HG03139 (cell line): Measurements from ENCODE around the gene ARHGEF11.
"Not testable (repeated sequence)": the region's sequence is repeated elsewhere in the genome, so short reads cannot be mapped to it uniquely, and the experiment has no call there.

ENCODE experiments used
- ATAC-seq: cut with Tn5 transposase; IDR thresholded peaks from one replicate; pipeline ENCODE4 v1.9.1; 2021; ENCODE audit not compliant: unreplicated experiment

The ARHGEF11 gene, protein sequence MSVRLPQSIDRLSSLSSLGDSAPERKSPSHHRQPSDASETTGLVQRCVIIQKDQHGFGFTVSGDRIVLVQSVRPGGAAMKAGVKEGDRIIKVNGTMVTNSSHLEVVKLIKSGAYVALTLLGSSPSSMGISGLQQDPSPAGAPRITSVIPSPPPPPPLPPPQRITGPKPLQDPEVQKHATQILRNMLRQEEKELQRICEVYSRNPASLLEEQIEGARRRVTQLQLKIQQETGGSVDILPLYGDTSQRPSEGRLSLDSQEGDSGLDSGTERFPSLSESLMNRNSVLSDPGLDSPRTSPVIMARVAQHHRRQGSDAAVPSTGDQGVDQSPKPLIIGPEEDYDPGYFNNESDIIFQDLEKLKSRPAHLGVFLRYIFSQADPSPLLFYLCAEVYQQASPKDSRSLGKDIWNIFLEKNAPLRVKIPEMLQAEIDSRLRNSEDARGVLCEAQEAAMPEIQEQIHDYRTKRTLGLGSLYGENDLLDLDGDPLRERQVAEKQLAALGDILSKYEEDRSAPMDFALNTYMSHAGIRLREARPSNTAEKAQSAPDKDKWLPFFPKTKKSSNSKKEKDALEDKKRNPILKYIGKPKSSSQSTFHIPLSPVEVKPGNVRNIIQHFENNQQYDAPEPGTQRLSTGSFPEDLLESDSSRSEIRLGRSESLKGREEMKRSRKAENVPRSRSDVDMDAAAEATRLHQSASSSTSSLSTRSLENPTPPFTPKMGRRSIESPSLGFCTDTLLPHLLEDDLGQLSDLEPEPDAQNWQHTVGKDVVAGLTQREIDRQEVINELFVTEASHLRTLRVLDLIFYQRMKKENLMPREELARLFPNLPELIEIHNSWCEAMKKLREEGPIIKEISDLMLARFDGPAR (N-terminal part only)

DNA sequence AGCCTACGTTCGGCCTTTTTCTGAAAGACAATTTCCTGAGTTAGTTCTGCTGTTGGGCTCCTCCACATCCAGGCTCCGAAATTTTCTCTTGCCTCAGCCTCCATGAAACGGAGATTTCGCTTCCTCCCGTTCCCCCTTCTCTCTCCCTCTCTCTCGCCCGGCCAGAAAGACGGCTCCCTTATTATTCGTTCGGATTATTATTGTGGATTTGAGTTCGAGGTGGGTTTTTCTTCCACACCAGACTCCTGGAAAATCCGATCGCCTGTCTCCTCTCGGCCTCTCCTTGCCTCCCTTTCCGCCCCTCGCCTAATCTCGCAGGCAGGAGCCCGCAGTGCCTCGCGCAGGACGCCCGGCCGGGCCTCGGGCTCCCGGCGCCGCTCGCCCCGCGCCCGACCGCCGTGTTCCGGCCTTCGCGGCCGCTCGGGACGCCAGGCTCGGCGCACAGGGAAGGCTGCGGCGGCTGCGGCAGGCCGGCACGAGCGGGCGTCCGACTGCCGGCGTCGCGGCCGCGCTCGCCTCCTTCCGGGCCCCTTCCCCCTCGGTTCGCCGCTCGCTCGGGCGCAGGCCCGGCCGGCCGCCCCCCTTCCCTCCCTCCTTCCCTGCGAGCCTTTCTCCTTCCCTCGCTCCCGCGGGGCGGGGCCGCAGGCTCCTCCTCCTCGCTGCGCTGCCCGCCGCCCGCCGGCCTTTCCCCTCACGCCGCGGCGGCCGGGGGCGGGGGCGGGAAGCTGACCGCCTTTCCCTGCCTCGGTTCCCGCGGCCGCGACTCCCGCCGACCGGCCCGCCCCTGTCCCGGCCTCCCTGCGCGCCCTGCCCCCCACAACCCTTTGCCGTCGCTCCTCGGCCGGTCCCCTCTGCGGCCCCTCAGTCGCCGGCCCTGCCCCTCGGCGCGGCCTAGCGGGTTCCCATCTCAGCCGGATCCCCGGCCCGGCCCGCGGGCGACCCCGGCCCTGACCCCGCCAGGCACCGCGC, at the start of gene ARHGEF11:
Gene ARHGEF11 (minus strand): TSS at position 493 of the 969 bp plus-strand sequence. CDS start 1,412 bp downstream, outside the sequence.
- ATAC-seq: peak; percentile 56

DNA sequence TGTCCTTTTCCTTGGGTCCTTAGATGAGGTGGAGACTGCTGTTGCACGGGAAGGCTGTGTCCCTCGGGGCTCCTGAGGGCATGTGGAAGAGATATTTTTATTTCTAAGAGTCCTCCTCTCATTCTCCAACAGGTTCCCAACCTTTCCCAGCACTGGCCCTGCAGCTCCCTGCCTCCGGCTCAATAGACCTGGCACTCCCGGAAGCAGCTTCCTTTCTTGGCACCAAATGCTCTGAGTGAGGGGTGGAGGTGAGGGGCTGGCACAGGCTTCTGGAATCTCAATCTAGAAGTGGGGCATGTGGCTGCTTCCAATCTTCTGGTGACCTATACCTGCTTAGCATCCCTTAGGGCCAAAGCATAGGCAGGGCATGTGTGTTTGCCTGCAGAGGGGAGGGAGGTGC, 49.5 kb upstream of the ARHGEF11 start:
- ATAC-seq: no peak

DNA sequence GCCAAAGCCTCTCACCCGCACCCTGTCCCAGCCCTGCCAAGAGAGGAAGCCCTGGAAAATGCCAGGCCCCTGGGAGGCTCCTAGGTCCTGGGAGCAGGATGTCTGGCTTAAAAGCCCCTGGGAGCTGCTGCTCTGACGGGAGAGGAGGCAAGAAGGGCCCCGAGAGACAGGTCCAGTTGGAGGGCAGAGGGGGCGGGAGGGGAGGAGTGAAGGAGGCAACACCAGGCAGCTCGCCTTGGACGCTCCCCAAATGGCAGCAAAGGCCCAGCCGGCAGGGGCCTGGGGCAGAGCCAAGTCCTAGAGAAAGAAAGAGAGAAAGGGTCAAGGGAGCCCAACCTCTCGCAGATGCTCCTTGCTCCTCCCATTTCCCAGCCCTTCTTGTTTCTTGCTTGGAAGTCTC, 47.3 kb upstream of the ARHGEF11 start:
- ATAC-seq: no peak

DNA sequence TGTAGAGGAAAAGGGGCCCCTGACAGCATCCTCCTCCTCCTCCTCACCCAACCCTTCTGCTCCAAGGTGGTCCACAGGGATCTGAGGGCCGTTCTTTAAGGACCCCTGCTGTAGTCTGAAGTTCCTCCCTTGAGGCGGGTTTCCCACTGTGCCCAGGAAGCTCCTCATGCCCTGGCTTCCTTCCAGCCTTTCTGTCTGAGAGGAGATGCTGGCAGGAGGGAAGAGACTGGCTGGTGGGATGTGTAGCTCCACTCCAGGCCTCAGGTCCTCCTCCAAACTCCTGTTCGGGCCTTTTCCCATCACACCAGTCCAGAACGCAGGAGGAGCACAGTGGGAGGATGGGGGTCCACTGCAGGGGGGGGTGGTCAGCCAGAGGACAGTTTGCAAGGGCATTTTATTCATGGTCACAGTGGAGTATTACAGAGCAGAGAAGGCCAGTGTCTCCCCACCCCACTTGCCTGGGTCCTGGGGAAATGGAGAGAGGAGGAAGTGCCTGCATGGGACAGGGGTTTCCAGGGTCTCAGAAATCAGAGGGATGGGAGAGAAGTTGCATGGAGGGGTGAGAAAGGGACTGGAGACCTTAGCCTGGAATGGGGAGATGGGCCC, 46.2 kb upstream of the ARHGEF11 start:
- no peak for ATAC-seq

GRCh38 chr1:157091186-157091585, 45.6 kb upstream of the ARHGEF11 start:
- no peak for ATAC-seq

DNA sequence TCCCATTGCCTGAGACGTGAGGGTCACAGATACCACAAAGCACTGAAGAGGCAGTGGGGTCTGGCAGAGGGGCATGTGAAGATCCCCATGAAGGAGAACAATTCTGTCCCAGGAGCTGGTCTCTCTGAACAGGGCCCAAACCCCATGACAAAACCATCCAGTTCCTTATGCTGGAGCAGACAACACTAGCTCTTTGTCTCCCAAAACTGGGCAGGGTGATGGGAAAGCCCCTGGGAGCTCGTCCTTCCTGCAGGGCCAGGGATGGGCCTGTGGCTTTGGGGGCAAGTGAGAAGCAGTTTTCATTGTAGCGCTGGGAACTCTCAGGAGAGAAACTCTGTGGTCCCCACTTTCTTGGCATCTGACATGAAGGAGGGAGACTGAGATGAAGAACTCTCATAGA, 45.2 kb upstream of the ARHGEF11 start:
- no peak for ATAC-seq

DNA sequence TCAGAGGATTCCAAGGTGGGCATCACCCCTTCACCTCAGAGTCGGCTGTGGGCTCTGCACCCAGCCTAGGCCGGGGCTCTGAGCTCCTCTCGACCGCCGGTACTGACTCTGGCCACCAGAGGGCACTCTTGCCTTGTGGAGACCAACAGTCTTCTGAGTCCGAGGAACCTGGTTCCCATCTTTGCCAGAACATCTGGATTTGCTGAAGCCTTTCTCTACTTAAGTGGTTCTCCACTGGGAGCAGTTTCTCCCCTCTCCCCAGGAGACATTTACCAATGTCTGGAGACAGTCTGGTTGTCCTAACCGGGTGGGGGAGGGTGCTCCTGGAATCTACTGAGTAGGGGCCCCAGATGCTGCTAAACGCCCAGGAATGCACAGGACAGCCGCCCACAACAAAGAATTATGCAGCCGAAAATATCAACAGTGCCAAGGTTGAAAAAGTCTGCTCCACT, 44.7 kb upstream of the ARHGEF11 start:
- ATAC-seq: no peak

DNA sequence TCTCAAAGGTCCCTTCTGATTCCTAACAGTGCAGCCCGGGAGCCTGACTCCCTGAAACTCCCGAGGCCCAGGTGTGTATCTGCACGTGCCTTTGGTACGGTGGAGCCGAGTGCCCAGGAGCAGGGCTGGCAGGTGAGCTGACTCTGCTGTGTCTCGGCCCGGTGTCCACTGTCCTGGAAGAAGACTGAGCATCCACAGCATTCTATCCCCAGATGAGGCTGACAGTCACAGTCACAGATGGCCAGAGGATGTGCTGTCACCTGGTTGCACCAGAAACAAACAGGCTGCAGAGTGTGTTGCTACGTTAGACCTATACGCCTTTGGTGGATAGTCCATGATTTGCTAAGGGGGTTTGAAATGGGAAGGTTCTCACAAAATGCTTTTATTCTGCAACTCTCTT, 44.2 kb upstream of the ARHGEF11 start:
- ATAC-seq: no peak

DNA sequence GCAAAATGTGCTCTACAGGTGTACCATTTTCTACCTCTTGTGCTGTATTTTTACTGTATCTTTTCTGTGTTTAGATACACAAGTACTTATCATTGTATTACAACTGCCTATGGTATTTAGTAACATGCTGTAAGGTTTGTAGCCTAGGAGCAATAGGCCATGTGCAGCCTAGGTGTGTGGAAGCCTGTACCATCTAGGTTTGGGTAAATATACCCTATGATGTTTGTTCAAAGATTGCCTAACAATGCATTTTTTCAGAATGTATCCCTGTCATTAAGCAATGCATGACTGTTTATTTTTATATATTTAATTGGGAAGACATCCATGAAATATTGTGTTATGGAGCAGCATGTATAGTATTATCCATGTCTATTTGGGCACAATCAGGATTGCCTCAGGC, 43.1 kb upstream of the ARHGEF11 start:
- ATAC-seq: no peak

- no peak for ATAC-seq
Measured at GRCh38 chr1:157087030-157087429, 41.5 kb upstream of the ARHGEF11 start.

GRCh38 chr1:157086299-157086698, 40.8 kb upstream of the ARHGEF11 start:
- ATAC-seq: no peak

- no peak for ATAC-seq
Measured at GRCh38 chr1:157085421-157085820, 39.9 kb upstream of the ARHGEF11 start.

- no peak for ATAC-seq
Measured at GRCh38 chr1:157084720-157085119, 39.2 kb upstream of the ARHGEF11 start.

DNA sequence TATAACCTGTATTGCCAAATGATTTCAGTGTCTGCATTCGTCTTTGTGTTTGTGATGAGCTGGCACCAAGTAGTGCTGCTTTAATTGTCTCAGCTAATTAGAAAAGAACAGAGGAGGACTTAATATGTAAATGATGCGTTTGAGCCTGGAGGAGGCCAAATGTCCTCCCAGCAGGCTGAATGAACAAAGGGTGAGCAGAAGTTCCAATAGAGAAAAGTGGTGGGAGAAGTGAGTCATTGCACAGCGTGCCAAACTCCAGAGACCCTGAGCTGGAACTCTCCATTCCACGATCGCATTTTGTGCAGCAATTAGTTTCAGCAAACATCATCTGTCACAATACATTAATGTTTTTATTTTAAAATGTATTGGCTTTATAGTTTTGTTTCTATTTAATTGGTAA, 36.2 kb upstream of the ARHGEF11 start:
- no peak for ATAC-seq

DNA sequence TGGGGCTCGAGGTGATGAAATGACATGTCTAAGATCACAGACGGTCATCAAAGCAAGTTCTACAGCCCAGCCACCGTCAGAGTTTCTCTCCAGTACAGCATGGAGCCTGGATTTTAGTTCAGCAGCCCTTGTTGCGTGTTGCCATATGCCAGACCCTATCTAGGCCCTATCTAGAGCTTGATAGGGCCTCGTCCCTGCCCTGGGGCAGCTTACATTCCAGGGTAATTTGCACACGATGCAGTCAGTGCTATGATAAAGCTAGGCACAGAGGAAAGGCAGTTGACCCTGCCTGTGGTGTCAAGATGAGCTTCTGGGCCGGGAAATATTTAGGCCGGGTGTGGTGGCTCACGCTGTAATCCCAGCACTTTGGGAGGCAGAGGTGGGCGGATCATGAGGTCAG, 35.2 kb upstream of the ARHGEF11 start:
- no peak for ATAC-seq

DNA sequence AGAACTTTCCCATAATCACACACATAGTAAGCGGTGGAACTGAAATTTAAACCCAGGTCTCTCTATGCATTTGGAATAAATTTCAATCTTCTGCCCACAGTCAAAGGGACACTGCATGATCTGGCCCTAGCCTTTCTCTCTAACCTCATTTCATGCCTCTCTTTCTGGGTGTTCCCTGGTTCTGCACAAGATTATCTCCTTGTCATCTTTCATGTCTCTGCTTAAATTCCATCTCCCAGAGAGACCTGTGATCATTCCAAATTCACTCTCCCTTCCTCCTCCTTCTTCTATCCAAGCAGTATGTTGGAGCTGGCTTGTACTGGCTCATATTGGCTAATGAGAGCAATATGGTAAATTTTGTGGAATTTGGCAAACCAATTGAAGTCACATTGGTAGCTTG, 31.9 kb upstream of the ARHGEF11 start:
- no peak for ATAC-seq

DNA sequence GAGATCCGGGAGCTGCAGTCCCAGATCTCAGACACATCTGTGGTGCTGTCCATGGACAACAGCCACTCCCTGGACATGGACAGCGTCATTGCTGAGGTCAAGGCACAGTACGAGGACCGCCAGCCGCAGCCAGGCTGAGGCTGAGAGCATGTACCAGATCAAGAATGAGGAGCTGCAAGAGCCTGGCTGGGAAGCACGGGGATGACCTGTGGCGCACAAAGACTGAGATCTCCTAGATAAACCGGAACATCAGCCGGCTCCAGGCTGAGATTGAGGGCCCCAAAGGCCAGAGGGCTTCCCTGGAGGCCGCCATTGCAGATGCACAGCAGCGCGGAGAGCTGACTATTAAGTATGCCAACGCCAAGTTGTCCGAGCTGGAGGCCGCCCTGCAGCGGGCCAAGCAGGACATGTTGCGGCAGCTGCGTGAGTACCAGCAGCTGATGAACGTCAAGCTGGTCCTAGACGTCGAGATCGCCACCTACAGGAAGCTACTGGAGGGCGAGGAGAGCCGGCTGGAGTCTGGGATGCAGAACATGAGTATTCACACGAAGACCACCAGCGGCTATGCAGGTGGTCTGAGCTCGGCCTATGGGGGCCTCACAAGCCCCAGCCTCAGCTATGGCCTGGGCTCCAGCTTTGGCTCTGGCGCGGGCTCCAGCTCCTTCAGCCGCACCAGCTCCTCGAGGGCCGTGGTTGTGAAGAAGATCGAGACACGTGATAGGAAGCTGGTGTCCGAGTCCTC, 28.6 kb upstream of the ARHGEF11 start:
- no peak for ATAC-seq

DNA sequence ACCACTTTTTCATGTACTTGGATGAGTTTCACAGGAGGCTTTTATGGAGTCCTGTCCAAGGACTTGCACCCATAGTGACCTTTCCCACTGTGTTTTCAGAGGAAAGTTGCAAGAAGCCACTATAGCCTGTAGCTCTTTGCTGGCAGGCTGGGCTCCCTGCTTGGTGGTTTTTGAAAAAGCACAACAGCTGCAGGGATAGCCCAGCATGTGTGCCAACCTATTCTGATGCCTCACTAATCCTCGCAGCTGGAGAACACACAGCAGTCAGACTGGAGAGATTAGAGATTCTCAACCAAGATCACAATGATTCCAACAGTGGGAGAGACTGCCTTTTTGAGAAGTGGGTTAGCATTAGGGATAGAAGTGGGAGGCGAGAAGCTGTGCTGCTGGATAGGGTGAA, 24.1 kb upstream of the ARHGEF11 start:
- ATAC-seq: no peak

- not testable (repeated sequence) for ATAC-seq
Measured at GRCh38 chr1:157059241-157059640, 13.7 kb upstream of the ARHGEF11 start.

DNA sequence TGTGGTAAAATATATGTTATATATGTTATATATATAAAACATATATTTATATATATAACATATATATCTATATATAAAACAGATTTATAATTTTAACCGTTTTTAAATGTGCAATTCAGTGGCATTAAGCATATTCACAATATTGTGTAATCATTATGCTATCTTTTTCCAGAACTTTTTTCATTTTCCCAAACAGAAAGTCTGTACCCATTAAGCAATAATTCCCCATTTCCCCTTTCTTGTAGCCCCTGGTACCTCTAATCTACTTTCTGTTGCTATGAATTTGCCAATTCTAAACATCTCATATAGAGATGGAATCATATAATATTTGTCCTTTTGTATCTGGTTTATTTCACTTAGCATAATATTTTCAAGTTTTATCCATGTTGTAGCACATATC, 10.7 kb upstream of the ARHGEF11 start:
- no peak for ATAC-seq
